ENCODE results near the gene ZNF79. TPM values are rescaled to one million over a fixed set of nuclear protein-coding genes. Genes with fewer than 3 reads are reported as not detected.
A peak's percentile ranks its signal among the peaks of the same experiment; 100 is the strongest.

Gene ZNF79
- total RNA-seq, 1 donor from 2014 or later, result 7.9 TPM

DNA sequence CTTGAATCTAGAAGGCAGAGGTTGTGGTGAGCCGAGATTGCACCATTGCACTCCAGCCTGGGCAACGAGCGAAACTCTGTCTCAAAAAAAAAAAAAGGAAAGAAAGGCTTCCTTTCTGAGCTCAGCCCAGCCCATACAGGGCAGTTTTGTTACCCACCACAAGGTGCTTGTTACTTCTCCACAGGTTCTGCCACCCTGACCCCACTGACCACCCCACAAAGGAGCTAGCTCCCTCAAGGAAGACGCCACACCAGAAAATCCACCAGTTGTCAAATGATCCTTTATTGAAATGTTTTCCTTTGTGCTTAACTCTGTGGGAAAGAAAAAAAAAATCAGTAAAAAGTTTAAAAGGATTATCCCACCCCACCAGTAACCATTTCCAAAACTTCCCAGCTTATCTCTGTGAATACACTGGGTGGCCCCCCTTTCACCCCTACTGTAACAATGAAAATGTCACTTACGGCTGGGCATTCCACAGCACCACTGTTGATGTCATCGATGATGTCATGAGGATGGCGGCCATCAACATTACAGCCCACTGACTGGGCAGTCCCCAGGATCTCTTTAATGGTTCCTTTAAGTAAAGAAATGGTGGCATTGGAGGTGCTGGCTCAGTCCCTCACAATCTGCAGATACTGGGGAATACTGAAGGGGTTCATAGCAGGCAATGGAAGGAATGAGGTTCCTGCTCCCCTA lies 23.4 kb downstream of the ZNF79 start:
- Mint-ChIP-seq H3K36me3 (ENCODE audit: low read depth) (peaks cover 59% of the 10 kb centered on the region), H3K9me3 (ENCODE audit: low read depth) (peaks cover 13% of the 10 kb centered on the region), H3K27me3 (ENCODE audit: low read depth) (no peaks in the 10 kb centered on the region), H3K27ac (ENCODE audit: unreplicated experiment) (peak overlapping the region; percentile 99), H3K4me1 (ENCODE audit: low read depth) (peaks cover 48% of the 10 kb centered on the region), H3K4me3 (ENCODE audit: unreplicated experiment) (no peak overlapping the region)
- DNase-seq (ENCODE audit: low spot score), result no peak
- TF ChIP-seq, protein P1, sequence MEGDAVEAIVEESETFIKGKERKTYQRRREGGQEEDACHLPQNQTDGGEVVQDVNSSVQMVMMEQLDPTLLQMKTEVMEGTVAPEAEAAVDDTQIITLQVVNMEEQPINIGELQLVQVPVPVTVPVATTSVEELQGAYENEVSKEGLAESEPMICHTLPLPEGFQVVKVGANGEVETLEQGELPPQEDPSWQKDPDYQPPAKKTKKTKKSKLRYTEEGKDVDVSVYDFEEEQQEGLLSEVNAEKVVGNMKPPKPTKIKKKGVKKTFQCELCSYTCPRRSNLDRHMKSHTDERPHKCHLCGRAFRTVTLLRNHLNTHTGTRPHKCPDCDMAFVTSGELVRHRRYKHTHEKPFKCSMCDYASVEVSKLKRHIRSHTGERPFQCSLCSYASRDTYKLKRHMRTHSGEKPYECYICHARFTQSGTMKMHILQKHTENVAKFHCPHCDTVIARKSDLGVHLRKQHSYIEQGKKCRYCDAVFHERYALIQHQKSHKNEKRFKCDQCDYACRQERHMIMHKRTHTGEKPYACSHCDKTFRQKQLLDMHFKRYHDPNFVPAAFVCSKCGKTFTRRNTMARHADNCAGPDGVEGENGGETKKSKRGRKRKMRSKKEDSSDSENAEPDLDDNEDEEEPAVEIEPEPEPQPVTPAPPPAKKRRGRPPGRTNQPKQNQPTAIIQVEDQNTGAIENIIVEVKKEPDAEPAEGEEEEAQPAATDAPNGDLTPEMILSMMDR (IDR thresholded peaks at IDR 0.05), result no peak

DNA sequence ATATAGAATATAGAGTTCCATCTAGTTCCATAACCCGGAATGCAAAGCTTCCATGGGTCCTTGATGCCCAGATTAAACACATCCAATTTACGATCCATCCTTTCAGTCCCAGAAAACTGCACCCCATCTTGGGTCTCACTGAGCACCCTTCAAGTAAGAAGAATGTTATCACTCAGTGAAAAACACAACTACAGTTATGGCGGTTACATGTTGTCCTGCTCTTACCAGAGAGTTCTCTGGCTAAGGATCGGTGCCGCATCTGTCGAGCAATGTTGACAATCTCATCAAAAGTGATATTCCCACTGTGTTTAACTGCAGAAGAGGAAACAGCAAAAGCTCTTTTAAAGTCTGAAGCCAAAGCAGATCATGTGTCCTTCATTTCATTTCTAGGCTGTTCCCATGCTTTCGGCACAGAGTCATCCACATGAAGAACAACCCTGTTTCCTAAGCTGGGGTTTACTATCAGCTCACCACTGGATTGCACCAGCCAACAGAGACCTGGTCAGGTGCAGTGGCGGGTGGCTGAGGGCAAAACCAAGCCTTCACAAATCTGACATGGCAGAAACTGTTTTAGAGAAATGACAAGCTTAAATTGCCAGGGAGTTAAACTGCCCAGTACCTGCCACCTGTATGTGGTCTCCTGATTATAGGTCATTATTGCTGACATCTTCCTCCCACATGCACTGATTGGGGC lies 24.1 kb downstream of the ZNF79 start:
- Mint-ChIP-seq H3K4me1 (ENCODE audit: low read depth) (peaks cover 50% of the 10 kb centered on the region), H3K9me3 (ENCODE audit: low read depth) (peaks cover 13% of the 10 kb centered on the region), H3K4me3 (ENCODE audit: unreplicated experiment) (peak overlapping the region; percentile 93), H3K27me3 (ENCODE audit: low read depth) (no peaks in the 10 kb centered on the region), H3K36me3 (ENCODE audit: low read depth) (peaks cover 56% of the 10 kb centered on the region), H3K27ac (ENCODE audit: unreplicated experiment) (peak overlapping the region; percentile 99)
- DNase-seq (ENCODE audit: low spot score), result no peak
- TF ChIP-seq, protein P1 (IDR thresholded peaks at IDR 0.05), result no peak

DNA sequence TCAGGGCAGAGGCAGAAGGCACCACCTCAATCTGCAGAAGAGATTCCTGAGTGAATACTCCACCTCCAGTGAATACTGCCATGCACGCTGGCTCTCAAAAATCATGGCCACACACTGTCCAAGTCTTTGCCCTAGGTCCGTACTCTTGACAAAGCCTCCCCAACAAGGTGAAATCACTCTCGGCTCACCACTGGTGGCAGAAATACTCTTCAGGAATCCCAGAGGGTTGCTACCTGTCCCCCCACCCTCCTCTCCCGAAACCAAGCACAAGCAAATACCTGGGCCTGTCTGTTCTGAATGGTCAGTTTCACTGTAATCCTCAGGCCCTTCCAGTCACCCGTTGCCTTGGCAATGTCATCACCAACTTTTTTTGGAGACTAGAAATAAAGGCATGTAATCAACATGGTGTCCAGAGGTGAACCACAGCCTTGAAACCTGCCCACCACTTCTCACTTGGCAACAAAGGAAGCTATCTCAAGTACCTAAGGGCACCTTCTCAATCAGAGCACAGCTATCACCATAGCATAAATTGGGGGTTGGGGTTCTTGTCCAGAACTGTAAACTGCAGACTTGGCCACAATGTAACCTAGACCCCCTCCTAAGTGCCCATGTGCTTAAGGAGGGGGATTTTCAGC lies 25.3 kb downstream of the ZNF79 start:
- Mint-ChIP-seq H3K27me3 (ENCODE audit: low read depth) (no peaks in the 10 kb centered on the region), H3K9me3 (ENCODE audit: low read depth) (peaks cover 10% of the 10 kb centered on the region), H3K36me3 (ENCODE audit: low read depth) (peaks cover 49% of the 10 kb centered on the region), H3K27ac (ENCODE audit: unreplicated experiment) (peak overlapping the region; percentile 99), H3K4me1 (ENCODE audit: low read depth) (peaks cover 43% of the 10 kb centered on the region), H3K4me3 (ENCODE audit: unreplicated experiment) (peak overlapping the region; percentile 93)
- TF ChIP-seq, protein P1 (IDR thresholded peaks at IDR 0.05), result no peak
- DNase-seq (ENCODE audit: low spot score), result no peak

DNA sequence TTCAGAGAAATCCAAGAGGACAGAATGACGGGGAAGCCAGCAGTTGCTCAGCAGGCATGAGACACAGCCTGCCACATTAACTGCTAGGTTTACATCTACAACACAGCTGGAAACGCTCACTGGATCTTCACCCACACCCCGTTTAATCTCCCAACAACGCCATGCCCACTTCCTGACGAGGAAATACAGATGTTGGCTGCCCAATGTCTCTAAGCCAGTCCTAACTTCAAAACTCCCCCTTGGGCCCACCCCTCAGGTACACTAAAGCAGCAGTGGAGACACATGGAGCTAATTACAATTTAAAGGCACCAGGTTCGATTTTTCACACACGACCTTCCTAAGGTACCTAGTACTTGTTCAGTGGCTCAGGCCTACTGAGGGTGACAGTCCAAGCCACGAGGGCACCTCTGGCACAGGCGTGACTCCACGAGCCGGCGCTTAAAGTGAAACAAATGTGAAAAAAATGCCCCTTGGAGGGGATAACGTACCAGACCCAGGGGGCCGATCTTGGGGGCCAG lies 26.1 kb downstream of the ZNF79 start:
- H3K4me1 Mint-ChIP-seq (ENCODE audit: low read depth), result peaks cover 43% of the 10 kb centered on the region
- no peaks in the 10 kb centered on the region for H3K27me3 Mint-ChIP-seq (ENCODE audit: low read depth)
- no peak for DNase-seq (ENCODE audit: low spot score)
- peaks cover 3% of the 10 kb centered on the region for H3K9me3 Mint-ChIP-seq (ENCODE audit: low read depth)
- peak overlapping the region; percentile 93 for H3K4me3 Mint-ChIP-seq (ENCODE audit: unreplicated experiment)
- TF ChIP-seq, protein P1 (IDR thresholded peaks at IDR 0.05), result no peak
- H3K36me3 Mint-ChIP-seq (ENCODE audit: low read depth), result peaks cover 42% of the 10 kb centered on the region
- peak overlapping the region; percentile 99 for H3K27ac Mint-ChIP-seq (ENCODE audit: unreplicated experiment)
